Mesenchymal stem cell (in vitro differentiated cells and primary cell): Measurements from ENCODE around the gene FBXW4.

Source experiments
- DNase-seq: peaks from one replicate; pipeline ENCODE4 v3.0.0-alpha.2; 2013
- H2AFZ ChIP-seq: one replicate; pipeline ENCODE4 v1.6.1; 2013; ENCODE audit warnings: low read depth, mild to moderate bottlenecking, control low read depth, inconsistent platforms, low read length, moderate library complexity
- H2AK5ac ChIP-seq: 2 replicates; pipeline ENCODE4 v1.6.1; 2013; ENCODE audit warnings: low read length, moderate library complexity, mild to moderate bottlenecking, inconsistent platforms; ENCODE audit not compliant: severe bottlenecking
- H2BK120ac ChIP-seq: one replicate; pipeline ENCODE4 v1.6.1; 2013; ENCODE audit warnings: low read depth, mild to moderate bottlenecking, inconsistent platforms, low read length, moderate library complexity
- H2BK12ac ChIP-seq, 2 experiments: one replicate each; pipeline ENCODE4 v1.6.1; 2013; ENCODE audit warnings: inconsistent platforms in 2 of 2, low read length in 2 of 2, mild to moderate bottlenecking in 2 of 2, moderate library complexity in 2 of 2, control low read depth in 1 of 2
- H2BK15ac ChIP-seq: one replicate; pipeline ENCODE4 v1.6.1; 2013; ENCODE audit warnings: mild to moderate bottlenecking, low read depth, inconsistent platforms; ENCODE audit not compliant: poor library complexity, severe bottlenecking
- H2BK5ac ChIP-seq: 2 replicates; pipeline ENCODE4 v1.6.1; 2013; ENCODE audit warnings: low read depth, mild to moderate bottlenecking, low read length, control low read depth, inconsistent platforms; ENCODE audit not compliant: poor library complexity, severe bottlenecking
- H3K14ac ChIP-seq, 2 experiments: one replicate each; pipeline ENCODE4 v1.6.1; 2013; ENCODE audit warnings: inconsistent platforms in 2 of 2, low read length in 2 of 2, control low read depth in 1 of 2, mild to moderate bottlenecking in 1 of 2, moderate library complexity in 1 of 2
- H3K18ac ChIP-seq, 2 experiments: one replicate each; pipeline ENCODE4 v1.6.1; 2013; ENCODE audit warnings: inconsistent platforms in 2 of 2, low read length in 2 of 2, control low read depth in 1 of 2, low read depth in 1 of 2, mild to moderate bottlenecking in 1 of 2
- H3K23ac ChIP-seq, 2 experiments: one replicate each; pipeline ENCODE4 v1.6.1; 2013; ENCODE audit warnings: inconsistent platforms in 2 of 2, low read length in 2 of 2, mild to moderate bottlenecking in 2 of 2, moderate library complexity in 2 of 2, control low read depth in 1 of 2
- H3K27ac ChIP-seq: 2 replicates; pipeline ENCODE4 v1.5.1; 2013; ENCODE audit warnings: mild to moderate bottlenecking, moderate library complexity, low read length, control low read depth, inconsistent platforms; ENCODE audit not compliant: poor library complexity, severe bottlenecking
- H3K27me3 ChIP-seq, 2 experiments: 2 replicates each; pipeline versions ENCODE4 v1.6.1 to v1.7.0; 2013; ENCODE audit warnings: low read length in 2 of 2, mild to moderate bottlenecking in 2 of 2, moderate library complexity in 2 of 2, control low read depth in 1 of 2, inconsistent platforms in 1 of 2; ENCODE audit not compliant: control insufficient read depth in 1 of 2, insufficient read depth in 1 of 2
- H3K36me3 ChIP-seq, 2 experiments: 2 replicates each; pipeline versions ENCODE4 v1.6.1 to v1.7.0; 2013; ENCODE audit warnings: low read length in 2 of 2, control low read depth in 1 of 2, inconsistent platforms in 1 of 2, low read depth in 1 of 2, mild to moderate bottlenecking in 1 of 2; ENCODE audit not compliant: insufficient read depth in 2 of 2, control insufficient read depth in 1 of 2
- H3K4ac ChIP-seq, 2 experiments: one replicate each; pipeline ENCODE4 v1.6.1; 2013; ENCODE audit warnings: inconsistent platforms in 2 of 2, low read length in 2 of 2, mild to moderate bottlenecking in 2 of 2, moderate library complexity in 2 of 2, control low read depth in 1 of 2, low read depth in 1 of 2
- H3K4me1 ChIP-seq: 2 replicates; pipeline ENCODE4 v1.6.1; 2013; ENCODE audit warnings: low read depth, low read length, control low read depth; ENCODE audit not compliant: control insufficient read depth, insufficient read depth
- H3K4me2 ChIP-seq: 2 replicates; pipeline ENCODE4 v1.6.1; 2013; ENCODE audit warnings: low read length, mild to moderate bottlenecking, inconsistent platforms; ENCODE audit not compliant: poor library complexity, severe bottlenecking
- H3K4me3 ChIP-seq, 2 experiments: 2 replicates each; pipeline versions ENCODE4 v1.5.1 to v1.7.0; 2013; ENCODE audit warnings: low read length in 2 of 2, mild to moderate bottlenecking in 2 of 2, control low read depth in 1 of 2, low read depth in 1 of 2; ENCODE audit not compliant: insufficient read depth in 1 of 2
- H3K79me1 ChIP-seq: replicated peaks from 2 replicates; pipeline ENCODE4 v1.6.1; 2013; ENCODE audit warnings: mild to moderate bottlenecking, control low read depth, low read length, inconsistent platforms; ENCODE audit not compliant: poor library complexity, severe bottlenecking
- H3K9ac ChIP-seq: 2 replicates; pipeline ENCODE4 v1.7.0; 2013; ENCODE audit warnings: mild to moderate bottlenecking, low read length, moderate library complexity
- H3K9me3 ChIP-seq: 2 replicates; pipeline ENCODE4 v1.7.0; 2013; ENCODE audit warnings: mild to moderate bottlenecking, low read length; ENCODE audit not compliant: control insufficient read depth
- H4K8ac ChIP-seq: one replicate; pipeline ENCODE4 v1.6.1; 2013; ENCODE audit warnings: inconsistent platforms, mild to moderate bottlenecking, low read length, moderate library complexity
- H4K91ac ChIP-seq: one replicate; pipeline ENCODE4 v1.6.1; 2013; ENCODE audit warnings: mild to moderate bottlenecking, low read length, inconsistent platforms
- WGBS: methylation state at CpG from one replicate; pipeline ENCODE4 v1.1.7; 2013; ENCODE audit warnings: mixed read lengths; 5-methylcytosine and 5-hydroxymethylcytosine counted together

The FBXW4 gene

GRCh38 chr10:101716891-101717659 lies 22.1 kb upstream of the FBXW4 start:
- Histone ChIP-seq H3K14ac (no peak overlapping the region), H4K8ac (no peak overlapping the region), H3K4me1 (no peaks in the 10 kb centered on the region), H3K18ac (no peak overlapping the region), H4K91ac (no peak overlapping the region), H2BK15ac (no peak overlapping the region), H3K79me1 (no peaks in the 10 kb centered on the region), H2BK120ac (no peak overlapping the region), H2BK12ac (no peak overlapping the region), H3K27me3 (peaks cover 16 to 39% of the 10 kb centered on the region in 2 experiments), H3K4me3 (no peak overlapping the region), H2BK5ac (no peak overlapping the region), H2AFZ (no peak overlapping the region), H3K27ac (no peak overlapping the region), H3K4ac (no peak overlapping the region), H3K23ac (no peak overlapping the region), H3K9me3 (no peaks in the 10 kb centered on the region), H3K9ac (no peak overlapping the region), H2AK5ac (no peak overlapping the region), H3K4me2 (no peak overlapping the region), H3K36me3 (no peaks in the 10 kb centered on the region)
- 86% methylated on average over 8 of the region's 10 CpGs for WGBS
- no peak for DNase-seq

DNA sequence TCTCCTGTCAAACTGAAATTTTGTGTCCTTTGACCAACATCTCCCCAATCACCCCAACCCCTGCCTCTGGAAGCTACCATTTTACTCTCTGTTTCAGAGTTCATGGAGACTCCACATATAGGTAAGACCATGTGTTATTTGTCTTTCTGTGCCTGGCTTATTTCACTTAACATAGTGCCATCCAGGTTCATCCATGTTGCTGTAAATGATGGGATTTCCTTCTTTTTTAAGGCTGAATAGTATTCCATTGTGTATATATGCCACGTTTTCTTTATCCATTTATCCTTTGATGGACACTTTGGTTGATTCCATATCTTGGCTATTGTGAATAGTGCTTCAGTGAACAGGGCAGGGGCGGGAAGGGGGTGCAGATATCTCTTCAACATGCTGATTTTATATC lies 18.0 kb upstream of the FBXW4 start:
- no peak overlapping the region for H3K9ac ChIP-seq
- no peak overlapping the region for H3K27ac ChIP-seq
- 86% methylated on average over 1 of the region's 2 CpGs for WGBS
- no peak overlapping the region for H2BK15ac ChIP-seq
- no peak overlapping the region for H3K4ac ChIP-seq
- H3K23ac ChIP-seq = no peak overlapping the region
- H2BK12ac ChIP-seq = no peak overlapping the region
- peaks cover 4 to 18% of the 10 kb centered on the region in 2 experiments for H3K27me3 ChIP-seq
- H3K18ac ChIP-seq = no peak overlapping the region
- DNase-seq = no peak
- H4K91ac ChIP-seq = no peak overlapping the region
- H2AK5ac ChIP-seq = no peak overlapping the region
- H3K4me2 ChIP-seq = no peak overlapping the region
- no peak overlapping the region for H3K4me3 ChIP-seq
- no peak overlapping the region for H4K8ac ChIP-seq
- H3K4me1 ChIP-seq = peaks cover 2% of the 10 kb centered on the region
- no peak overlapping the region for H2AFZ ChIP-seq
- no peak overlapping the region for H3K14ac ChIP-seq
- no peak overlapping the region for H2BK5ac ChIP-seq
- H3K79me1 ChIP-seq = no peaks in the 10 kb centered on the region
- H3K9me3 ChIP-seq = no peaks in the 10 kb centered on the region
- no peaks in the 10 kb centered on the region for H3K36me3 ChIP-seq
- H2BK120ac ChIP-seq = no peak overlapping the region

GRCh38 chr10:101710793-101711192 lies 15.8 kb upstream of the FBXW4 start:
- Histone ChIP-seq H4K91ac (no peak overlapping the region), H2BK12ac (no peak overlapping the region), H2BK15ac (no peak overlapping the region), H3K36me3 (no peaks in the 10 kb centered on the region), H3K18ac (no peak overlapping the region), H3K4me1 (peaks cover 2% of the 10 kb centered on the region), H2BK120ac (no peak overlapping the region), H3K4me3 (no peak overlapping the region), H2BK5ac (no peak overlapping the region), H3K27me3 (peaks cover 5 to 16% of the 10 kb centered on the region in 2 experiments), H2AK5ac (no peak overlapping the region), H3K9me3 (no peaks in the 10 kb centered on the region), H3K9ac (no peak overlapping the region), H2AFZ (no peak overlapping the region), H3K4ac (no peak overlapping the region), H3K4me2 (no peak overlapping the region), H3K14ac (no peak overlapping the region), H3K23ac (no peak overlapping the region), H3K79me1 (no peaks in the 10 kb centered on the region), H4K8ac (no peak overlapping the region), H3K27ac (no peak overlapping the region)
- no peak for DNase-seq
- no CpG with 5 or more reads among the region's 2 CpGs for WGBS

GRCh38 chr10:101710059-101710695 lies 15.2 kb upstream of the FBXW4 start:
- Histone ChIP-seq H3K9me3 (no peaks in the 10 kb centered on the region), H2BK120ac (no peak overlapping the region), H4K8ac (no peak overlapping the region), H3K23ac (no peak overlapping the region), H3K18ac (no peak overlapping the region), H3K79me1 (no peaks in the 10 kb centered on the region), H3K4me2 (no peak overlapping the region), H2BK15ac (no peak overlapping the region), H2AK5ac (no peak overlapping the region), H3K27ac (no peak overlapping the region), H3K14ac (no peak overlapping the region), H3K4ac (no peak overlapping the region), H3K36me3 (no peaks in the 10 kb centered on the region), H3K27me3 (peaks cover 5 to 16% of the 10 kb centered on the region in 2 experiments), H3K9ac (no peak overlapping the region), H3K4me1 (peaks cover 2% of the 10 kb centered on the region), H3K4me3 (no peak overlapping the region), H2BK5ac (no peak overlapping the region), H4K91ac (no peak overlapping the region), H2AFZ (no peak overlapping the region), H2BK12ac (no peak overlapping the region)
- WGBS = 80% methylated on average over 8 of the region's 9 CpGs
- DNase-seq = no peak
